AG09309 (cell line): Measurements from ENCODE around the gene BABAM2.

Experiments used
- DNase-seq: peaks from one replicate; pipeline ENCODE4 v3.0.0-alpha.2; 2010; ENCODE audit warnings: low read depth
- H3K4me3 ChIP-seq: 2 replicates; pipeline ENCODE4 v1.5.1; 2011; ENCODE audit warnings: mild to moderate bottlenecking, low read depth, low read length, moderate library complexity; ENCODE audit not compliant: control insufficient read depth
- TF ChIP-seq, protein P1 (sequence below): IDR thresholded peaks from 2 replicates; pipeline ENCODE4 v1.5.1; 2011; ENCODE audit warnings: mild to moderate bottlenecking, low read depth, low read length, inconsistent platforms; ENCODE audit not compliant: insufficient read depth, control insufficient read depth; ENCODE audit errors: missing control alignments

BABAM2 gene

DNA sequence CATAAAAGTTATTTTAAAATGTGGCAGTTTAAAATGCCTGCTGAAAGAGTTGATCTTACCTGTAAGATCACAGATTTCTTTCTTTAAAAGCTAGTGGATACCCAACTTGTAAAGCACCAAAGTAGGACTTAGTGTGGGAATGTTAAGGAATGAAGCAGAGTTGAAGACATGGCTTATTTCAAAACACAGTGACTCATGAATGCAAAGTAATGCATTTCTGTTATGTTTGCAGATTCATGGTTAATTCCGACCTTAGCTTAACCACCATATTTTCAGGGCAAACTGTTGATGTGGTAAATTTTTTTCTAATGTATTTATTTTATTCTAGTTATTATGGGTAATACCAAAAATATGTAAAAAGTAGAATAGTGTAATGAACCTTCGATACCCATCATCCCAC is 295.4 kb downstream of the BABAM2 start:
- TF ChIP-seq, protein P1, sequence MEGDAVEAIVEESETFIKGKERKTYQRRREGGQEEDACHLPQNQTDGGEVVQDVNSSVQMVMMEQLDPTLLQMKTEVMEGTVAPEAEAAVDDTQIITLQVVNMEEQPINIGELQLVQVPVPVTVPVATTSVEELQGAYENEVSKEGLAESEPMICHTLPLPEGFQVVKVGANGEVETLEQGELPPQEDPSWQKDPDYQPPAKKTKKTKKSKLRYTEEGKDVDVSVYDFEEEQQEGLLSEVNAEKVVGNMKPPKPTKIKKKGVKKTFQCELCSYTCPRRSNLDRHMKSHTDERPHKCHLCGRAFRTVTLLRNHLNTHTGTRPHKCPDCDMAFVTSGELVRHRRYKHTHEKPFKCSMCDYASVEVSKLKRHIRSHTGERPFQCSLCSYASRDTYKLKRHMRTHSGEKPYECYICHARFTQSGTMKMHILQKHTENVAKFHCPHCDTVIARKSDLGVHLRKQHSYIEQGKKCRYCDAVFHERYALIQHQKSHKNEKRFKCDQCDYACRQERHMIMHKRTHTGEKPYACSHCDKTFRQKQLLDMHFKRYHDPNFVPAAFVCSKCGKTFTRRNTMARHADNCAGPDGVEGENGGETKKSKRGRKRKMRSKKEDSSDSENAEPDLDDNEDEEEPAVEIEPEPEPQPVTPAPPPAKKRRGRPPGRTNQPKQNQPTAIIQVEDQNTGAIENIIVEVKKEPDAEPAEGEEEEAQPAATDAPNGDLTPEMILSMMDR = no peak
- DNase-seq = peak; percentile 34
- H3K4me3 ChIP-seq = no peak overlapping the region

DNA sequence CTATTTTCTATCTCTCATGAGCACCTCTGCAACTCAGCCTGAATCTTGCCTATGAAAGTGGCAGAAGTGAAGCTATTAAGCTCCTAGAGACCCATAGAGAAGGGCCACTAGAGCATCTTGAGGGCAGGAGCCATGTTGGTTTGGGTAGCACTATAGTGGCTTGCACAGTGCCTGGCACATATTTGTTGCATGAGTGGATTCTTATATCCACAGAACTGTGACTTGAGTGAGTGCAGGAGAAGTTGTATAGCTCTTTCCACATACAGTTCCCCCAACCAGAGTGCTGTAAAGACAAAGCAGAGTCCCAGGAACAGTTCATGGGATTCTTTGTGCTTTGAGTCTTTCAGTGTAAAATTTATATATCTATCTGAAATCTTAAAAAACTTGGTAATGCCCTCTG is 296.7 kb downstream of the BABAM2 start:
- no peak for DNase-seq
- H3K4me3 ChIP-seq = no peak overlapping the region
- TF ChIP-seq, protein P1 = no peak

DNA sequence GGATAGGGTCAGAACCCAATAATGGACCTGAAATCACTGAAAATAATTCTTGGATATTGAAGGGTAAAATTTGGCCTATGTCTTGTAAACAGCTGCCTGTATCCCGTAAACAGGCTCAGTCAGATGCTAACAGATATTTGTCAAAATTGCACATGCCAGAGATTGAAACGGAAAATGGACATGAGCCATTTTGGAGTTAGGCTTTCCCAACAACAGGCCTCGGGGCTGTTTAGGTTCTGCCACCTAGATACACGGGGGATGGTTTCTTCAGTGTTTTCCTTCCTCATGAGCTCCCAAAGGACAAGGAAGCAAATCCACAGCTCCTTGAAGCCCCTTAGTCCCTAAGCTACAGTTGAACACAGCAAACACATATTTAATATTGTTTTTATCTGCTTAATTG is 297.9 kb downstream of the BABAM2 start:
- TF ChIP-seq, protein P1 = no peak
- H3K4me3 ChIP-seq = no peak overlapping the region
- DNase-seq = no peak

DNA sequence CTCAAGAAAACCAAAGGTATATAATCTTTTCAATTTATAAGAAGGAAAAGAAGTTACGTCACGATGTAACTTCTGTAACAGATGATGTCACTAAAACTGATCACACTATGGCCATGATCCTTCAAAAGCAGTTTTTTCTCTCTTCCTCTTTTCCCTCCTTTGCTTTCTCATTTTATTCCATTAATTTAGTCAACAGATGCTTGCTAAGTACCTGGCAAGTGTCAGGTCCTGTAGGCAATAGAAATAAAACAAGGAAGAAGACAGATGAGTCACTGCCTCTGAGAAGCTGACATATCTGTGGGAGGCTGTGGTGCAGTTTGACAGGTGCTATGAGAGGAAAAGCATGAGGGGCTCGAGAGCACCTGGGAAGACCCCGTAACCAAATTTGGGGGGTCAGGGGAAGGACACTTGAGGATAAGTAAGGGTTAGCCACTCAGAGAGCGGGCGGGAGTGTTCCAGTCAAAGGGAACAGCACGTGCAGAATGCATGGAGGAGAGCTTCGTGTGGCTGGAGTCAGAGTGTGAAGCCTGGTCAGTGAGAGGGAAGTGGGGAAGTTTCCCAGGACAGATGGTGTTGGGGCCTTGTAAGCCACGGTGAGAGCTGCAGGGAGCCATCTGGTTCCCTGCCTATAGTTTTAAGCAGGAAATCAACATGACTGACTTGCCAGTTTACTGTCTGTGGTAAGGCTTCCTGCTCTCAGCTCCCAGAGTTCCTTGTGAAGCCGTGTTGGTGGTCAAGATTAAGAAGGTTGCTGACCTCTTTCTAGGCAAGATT is 303.3 kb downstream of the BABAM2 start:
- H3K4me3 ChIP-seq = no peak overlapping the region
- DNase-seq = no peak
- TF ChIP-seq, protein P1 = no peak

DNA sequence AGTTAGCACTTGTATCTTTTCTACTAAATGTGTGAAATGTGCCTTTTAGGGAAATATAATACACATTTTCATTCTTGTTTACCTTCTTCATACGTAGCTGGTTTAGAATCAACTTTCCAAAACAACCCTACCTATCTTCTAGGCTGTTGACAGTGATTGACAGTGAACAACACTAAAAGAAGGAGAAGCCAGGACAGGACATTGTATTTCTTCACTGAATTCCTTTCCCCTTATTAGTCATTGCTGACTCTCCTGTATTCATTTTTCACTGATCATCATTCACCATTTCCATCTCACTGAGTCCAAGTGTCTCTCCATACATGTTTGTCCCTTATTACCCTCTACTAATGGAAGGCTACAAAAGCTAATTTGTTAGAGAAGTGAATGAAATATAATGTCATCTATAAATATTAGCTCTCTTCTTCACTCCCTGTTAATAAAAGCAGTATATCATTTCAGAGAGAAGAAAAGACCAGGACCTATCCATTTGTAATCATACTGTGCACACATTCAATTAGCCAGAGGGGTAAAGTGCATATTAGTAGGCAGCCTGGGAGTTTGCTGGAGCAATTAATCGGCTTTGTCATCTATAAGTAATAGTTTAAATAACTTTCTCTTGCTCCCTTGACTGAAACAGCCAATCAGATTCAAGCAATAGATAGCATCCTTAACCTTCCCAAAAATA is 309.6 kb downstream of the BABAM2 start:
- no peak overlapping the region for H3K4me3 ChIP-seq
- TF ChIP-seq, protein P1 = no peak
- no peak for DNase-seq

DNA sequence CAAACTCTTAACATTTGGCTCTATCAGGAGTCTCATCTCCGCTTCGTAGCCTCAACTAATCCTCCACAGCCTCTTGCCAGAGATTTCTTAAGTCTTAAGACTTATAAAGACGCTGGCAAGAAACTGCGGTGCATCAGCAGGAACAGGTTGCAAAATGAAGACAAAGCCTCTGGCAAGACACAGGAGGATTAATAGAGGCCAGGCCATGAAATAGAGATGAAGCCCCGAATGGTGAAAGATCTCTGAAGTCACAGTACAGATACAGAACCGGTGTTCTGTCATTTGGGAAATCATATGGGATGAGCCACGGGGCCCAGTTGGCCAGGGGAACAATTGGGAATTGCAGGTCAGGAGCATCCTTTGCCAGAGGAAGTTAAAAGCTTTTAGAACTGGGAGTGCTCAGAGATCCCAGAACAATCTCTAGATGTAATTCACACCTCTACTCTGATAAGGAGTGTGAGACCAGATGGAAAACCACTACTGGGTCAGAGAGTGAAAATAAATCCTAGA is 311.2 kb downstream of the BABAM2 start:
- no peak overlapping the region for H3K4me3 ChIP-seq
- TF ChIP-seq, protein P1 = no peak
- DNase-seq = no peak
